Measurements from ENCODE around the gene KCNAB3. TPM values are rescaled to one million over a fixed set of nuclear protein-coding genes. Genes with fewer than 3 reads are reported as not detected.
A peak's percentile ranks its signal among the peaks of the same experiment; 100 is the strongest.

The KCNAB3 gene
- total RNA-seq, 1 donor from 2014 or later: 0.29 TPM

DNA sequence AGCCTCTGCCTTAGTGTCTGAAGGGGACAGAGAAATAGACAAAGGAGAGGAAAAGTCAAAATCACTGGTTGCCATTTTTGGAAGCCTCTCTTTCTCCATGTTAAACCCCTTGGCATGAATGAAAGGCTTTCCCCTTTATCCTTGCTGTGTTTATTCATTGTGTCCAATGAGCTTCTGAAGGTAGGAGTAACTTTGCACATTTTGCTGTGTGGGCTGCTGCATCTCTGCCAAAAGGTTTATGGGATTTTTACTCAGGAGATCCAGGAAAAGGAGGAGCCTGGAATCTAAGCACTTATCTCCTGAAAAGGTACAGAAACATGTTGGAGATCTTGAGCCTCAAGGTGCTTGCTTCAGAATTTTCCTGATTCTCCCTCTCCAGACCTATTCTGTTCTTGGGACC, 6.2 kb upstream of the KCNAB3 start:
- DNase-seq (ENCODE audit: low read depth): no peak
- peaks cover 1% of the 10 kb centered on the region for H3K36me3 ChIP-seq (ENCODE audit: control insufficient read depth, insufficient read depth, low read length)
- no peak overlapping the region for H3K4me3 ChIP-seq (ENCODE audit: low read depth, low read length)
- TF ChIP-seq, protein P1, sequence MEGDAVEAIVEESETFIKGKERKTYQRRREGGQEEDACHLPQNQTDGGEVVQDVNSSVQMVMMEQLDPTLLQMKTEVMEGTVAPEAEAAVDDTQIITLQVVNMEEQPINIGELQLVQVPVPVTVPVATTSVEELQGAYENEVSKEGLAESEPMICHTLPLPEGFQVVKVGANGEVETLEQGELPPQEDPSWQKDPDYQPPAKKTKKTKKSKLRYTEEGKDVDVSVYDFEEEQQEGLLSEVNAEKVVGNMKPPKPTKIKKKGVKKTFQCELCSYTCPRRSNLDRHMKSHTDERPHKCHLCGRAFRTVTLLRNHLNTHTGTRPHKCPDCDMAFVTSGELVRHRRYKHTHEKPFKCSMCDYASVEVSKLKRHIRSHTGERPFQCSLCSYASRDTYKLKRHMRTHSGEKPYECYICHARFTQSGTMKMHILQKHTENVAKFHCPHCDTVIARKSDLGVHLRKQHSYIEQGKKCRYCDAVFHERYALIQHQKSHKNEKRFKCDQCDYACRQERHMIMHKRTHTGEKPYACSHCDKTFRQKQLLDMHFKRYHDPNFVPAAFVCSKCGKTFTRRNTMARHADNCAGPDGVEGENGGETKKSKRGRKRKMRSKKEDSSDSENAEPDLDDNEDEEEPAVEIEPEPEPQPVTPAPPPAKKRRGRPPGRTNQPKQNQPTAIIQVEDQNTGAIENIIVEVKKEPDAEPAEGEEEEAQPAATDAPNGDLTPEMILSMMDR (IDR thresholded peaks at IDR 0.05; ENCODE audit: insufficient read depth, low read length, poor library complexity, severe bottlenecking): no peak
- no peaks in the 10 kb centered on the region for H3K27me3 ChIP-seq (ENCODE audit: control insufficient read depth, insufficient read depth, low read length)

DNA sequence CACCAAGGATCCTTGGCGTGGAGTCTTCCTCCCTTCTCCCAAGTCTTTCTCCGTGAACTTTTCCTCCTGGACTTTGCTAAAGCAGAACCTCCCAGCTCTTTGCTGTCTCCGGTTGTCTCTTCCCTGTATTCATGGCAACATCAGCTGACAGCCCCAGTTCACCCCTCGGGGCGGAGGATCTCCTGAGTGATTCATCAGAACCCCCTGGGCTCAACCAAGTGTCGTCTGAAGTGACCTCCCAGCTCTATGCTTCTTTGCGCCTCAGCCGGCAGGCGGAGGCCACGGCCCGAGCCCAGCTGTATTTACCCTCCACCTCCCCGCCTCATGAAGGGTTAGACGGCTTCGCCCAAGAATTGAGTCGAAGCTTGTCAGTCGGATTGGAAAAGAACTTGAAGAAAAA, 3.3 kb upstream of the KCNAB3 start:
- TF ChIP-seq, protein P1 (IDR thresholded peaks at IDR 0.05; ENCODE audit: insufficient read depth, low read length, poor library complexity, severe bottlenecking): peak; percentile 19
- peak overlapping the region; percentile 62 for H3K4me3 ChIP-seq (ENCODE audit: low read depth, low read length)
- no peak for DNase-seq (ENCODE audit: low read depth)
- no peaks in the 10 kb centered on the region for H3K27me3 ChIP-seq (ENCODE audit: control insufficient read depth, insufficient read depth, low read length)
- H3K36me3 ChIP-seq (ENCODE audit: control insufficient read depth, insufficient read depth, low read length): no peaks in the 10 kb centered on the region

DNA sequence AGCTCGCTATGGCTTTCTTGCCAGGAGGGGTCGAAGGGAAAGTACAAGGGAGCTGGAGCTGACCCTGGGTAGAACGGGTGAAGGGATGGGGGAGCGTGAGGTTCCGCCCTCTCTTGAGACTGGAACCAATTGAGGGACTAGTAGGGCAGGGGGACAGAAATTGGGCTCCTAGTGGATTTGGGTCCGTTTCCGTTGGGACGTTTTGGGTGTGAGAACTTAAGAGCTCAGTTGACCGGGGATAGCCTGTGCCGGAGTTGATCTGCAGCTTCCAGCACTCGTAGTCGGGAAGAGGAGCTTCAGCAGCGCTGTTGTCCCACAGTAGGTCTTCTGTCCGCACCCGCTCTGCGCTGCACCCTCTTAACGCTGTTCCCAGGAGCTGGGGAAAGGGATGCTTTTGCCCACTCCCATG, 2.8 kb upstream of the KCNAB3 start:
- H3K4me3 ChIP-seq (ENCODE audit: low read depth, low read length): peak overlapping the region; percentile 62
- no peaks in the 10 kb centered on the region for H3K36me3 ChIP-seq (ENCODE audit: control insufficient read depth, insufficient read depth, low read length)
- TF ChIP-seq, protein P1 (IDR thresholded peaks at IDR 0.05; ENCODE audit: insufficient read depth, low read length, poor library complexity, severe bottlenecking): no peak
- H3K27me3 ChIP-seq (ENCODE audit: control insufficient read depth, insufficient read depth, low read length): no peaks in the 10 kb centered on the region
- DNase-seq (ENCODE audit: low read depth): no peak

GRCh38 chr17:7931709-7932482, 2.2 kb upstream of the KCNAB3 start, which contains the start of the genes CNTROB and TRAPPC1:
CNTROB (plus strand) TSS chr17:7932206; CDS start chr17:7933080, 874 bp downstream.
TRAPPC1 (minus strand) TSS chr17:7931946; CDS start chr17:7931829, 117 bp downstream.
- DNase-seq (ENCODE audit: low read depth): peak; percentile 98
- Histone ChIP-seq H3K4me3 (ENCODE audit: low read depth, low read length) (peak within 1 kb of the TSS; percentile 62), H3K27me3 (ENCODE audit: control insufficient read depth, insufficient read depth, low read length) (no peaks in the 10 kb centered on the region), H3K36me3 (ENCODE audit: control insufficient read depth, insufficient read depth, low read length) (no peaks in the 10 kb centered on the region)
- TF ChIP-seq, protein P1 (IDR thresholded peaks at IDR 0.05; ENCODE audit: insufficient read depth, low read length, poor library complexity, severe bottlenecking): no peak

DNA sequence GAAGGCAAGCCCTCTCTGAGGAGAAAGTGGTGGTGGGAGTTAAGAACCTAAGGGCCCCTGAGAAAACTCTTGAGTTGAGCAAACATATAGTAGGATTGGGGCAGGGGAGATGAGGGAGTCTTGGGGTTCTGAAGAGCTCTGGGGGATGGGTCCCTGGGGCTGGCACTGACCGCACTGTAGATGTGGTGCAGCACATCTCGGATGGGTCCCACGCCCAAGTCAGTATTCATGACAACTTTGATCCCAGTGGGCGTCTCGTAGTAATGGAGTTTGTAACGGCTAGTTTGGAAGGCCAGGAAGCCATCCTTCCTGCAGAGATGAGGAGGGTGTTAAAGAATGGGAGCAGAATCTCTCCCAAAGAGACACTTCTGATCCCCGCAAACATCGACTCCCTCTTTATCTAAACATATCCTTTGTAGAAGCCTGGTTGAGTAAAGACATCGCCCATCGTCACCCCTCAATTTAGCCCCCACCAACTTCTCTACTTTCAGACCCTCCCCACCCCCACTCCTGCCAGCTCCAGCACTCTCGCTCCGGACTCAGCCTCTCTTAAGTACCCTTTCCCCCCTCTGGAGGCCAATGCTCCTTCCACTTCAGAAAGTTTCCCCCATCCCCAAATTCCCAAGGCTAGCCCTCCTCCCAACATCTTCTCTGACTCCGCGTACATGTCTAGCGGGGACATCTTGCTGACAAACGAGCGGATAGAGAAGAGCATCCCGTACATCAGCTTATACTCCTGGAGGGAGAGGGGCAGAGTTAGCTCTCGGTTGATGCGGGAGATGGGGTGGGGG, 1.4 kb upstream of the KCNAB3 start:
- DNase-seq (ENCODE audit: low read depth): no peak
- H3K4me3 ChIP-seq (ENCODE audit: low read depth, low read length): peak overlapping the region; percentile 62
- TF ChIP-seq, protein P1 (IDR thresholded peaks at IDR 0.05; ENCODE audit: insufficient read depth, low read length, poor library complexity, severe bottlenecking): no peak
- no peaks in the 10 kb centered on the region for H3K27me3 ChIP-seq (ENCODE audit: control insufficient read depth, insufficient read depth, low read length)
- no peaks in the 10 kb centered on the region for H3K36me3 ChIP-seq (ENCODE audit: control insufficient read depth, insufficient read depth, low read length)

Data from kidney epithelial cell (primary cell).